Measurements from ENCODE around the gene CFAP46.
"Not testable (repeated sequence)": the region's sequence is repeated elsewhere in the genome, so short reads cannot be mapped to it uniquely, and the experiment has no call there.

The CFAP46 gene

DNA sequence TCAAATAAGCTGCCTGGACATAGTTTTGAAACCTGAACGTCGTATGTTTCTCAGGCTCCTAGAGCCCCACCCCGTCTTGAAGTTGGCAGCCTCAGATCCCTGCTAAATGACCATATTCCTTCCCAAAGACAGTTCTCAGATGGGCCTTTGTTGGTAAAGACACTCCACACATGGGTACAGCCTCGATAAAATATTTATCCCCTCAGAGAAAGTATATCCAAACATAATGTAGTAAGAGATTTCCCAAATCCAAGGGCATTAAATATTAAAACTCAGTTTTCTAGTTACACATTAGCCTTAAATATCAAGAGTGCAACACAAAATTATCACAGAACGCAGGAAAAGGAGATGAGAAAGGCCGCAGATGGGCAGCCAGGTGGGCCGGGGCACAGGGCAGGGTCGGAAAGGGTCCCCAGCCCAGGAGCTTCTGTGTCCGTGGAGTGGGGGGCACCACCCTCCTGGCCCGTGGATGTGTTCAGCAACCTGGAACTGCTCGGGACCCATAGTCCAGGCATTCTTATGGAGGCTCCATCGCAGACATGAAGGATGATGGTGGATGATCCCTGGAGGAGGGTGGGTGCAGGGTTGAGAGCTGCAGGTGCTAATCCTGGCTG is 1.5 kb upstream of the CFAP46 start:
- DNase-seq (ENCODE audit: low read depth): no peak

- no peak for DNase-seq (ENCODE audit: low read depth)
These were observed 854 bp upstream of the CFAP46 start for GRCh38 chr10:132943058-132943790.

DNA sequence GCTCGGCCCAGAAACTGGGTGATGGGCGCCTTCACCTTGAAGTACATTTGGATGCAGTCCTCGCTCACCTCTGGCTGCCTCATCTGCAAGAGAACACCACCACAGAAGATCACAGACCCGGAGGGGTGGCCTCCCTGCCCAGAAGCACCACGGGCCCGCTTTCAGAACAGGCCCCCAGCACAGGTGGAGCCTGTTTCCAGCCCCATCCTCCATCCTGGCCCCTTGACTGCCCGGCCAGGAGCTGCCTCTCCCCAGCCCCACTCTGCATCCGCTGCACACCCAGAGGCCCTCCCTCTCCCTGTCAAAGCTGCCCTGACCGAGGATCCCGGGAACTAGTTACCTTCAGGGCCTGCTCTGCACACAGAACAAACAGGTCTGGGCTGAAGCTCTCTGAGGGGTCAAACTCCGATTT is 724 bp downstream of the CFAP46 start:
- DNase-seq (ENCODE audit: low read depth): no peak

DNA sequence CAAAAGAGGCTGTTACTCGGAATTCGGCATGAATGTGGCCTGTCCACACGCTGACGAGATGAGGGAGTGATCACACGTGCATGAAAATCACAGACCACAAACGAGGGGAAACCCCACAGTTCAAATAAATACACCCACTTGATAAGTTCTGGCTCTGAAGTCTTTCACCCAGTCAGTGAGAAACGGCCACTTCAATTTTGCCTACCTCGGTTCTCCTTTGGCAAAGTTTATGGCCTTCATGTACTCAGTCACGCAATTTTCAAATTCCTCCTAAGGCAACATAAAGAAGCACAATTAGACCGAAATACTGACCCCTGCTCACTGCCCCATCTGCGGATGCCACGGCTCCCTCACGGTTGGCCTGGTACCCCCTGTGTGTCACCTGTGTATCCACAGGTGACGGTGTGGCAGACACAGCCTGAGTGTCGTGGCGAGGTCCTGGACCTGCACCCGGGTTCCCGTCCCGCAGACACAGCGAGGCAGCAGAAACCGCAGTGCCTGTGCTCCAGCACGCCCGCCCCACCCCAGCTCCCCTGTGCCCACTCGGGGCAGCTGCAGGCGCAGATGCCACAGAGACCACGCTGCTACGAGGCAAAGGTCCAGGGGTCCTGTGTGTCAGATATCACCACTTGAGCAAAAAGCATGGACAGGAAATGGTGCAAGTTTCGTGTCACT is 1.4 kb downstream of the CFAP46 start:
- DNase-seq (ENCODE audit: low read depth): no peak

DNA sequence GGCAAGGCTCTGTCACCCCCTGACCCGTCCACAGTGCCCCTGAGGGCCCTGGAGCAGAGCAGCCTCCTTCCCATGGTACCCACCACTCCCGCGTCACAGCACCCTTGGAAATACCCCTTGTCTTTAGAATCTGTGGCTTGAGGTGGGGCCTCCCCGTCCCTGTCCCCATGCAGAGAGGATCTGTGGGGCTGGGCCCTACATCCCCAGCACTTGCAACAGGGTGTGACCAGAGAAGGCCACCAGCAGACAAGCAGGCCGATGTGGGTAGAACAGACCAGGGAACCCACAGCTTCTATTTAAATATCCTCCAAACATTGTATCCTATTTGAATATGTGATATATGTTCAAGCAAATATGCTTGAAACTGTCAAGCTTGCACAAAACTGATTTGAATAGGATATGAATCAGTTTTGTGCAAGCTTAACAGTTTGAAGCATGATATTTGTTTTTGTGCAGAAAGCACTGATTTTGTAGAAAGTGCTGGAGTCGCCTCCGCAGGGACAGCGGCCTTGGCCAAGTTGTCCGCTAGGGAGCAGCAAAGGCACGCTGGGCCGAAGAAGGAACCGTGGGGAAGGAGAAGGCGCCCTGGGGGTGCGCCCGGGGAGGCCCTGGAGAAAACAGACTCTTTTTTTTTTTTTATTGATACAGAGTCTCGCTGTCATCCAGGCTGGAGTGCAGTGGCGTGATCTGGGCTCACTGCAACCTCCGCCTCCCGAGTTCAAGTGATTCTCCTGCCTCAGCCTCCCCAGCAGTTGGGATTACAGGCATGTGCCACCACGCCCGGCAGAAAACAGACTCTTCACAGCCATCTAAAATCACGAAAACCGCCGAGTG is 2.2 kb downstream of the CFAP46 start:
- DNase-seq (ENCODE audit: low read depth): no peak

- no peak for DNase-seq (ENCODE audit: low read depth)
These were observed 2.9 kb downstream of the CFAP46 start for GRCh38 chr10:132939378-132939955.

DNA sequence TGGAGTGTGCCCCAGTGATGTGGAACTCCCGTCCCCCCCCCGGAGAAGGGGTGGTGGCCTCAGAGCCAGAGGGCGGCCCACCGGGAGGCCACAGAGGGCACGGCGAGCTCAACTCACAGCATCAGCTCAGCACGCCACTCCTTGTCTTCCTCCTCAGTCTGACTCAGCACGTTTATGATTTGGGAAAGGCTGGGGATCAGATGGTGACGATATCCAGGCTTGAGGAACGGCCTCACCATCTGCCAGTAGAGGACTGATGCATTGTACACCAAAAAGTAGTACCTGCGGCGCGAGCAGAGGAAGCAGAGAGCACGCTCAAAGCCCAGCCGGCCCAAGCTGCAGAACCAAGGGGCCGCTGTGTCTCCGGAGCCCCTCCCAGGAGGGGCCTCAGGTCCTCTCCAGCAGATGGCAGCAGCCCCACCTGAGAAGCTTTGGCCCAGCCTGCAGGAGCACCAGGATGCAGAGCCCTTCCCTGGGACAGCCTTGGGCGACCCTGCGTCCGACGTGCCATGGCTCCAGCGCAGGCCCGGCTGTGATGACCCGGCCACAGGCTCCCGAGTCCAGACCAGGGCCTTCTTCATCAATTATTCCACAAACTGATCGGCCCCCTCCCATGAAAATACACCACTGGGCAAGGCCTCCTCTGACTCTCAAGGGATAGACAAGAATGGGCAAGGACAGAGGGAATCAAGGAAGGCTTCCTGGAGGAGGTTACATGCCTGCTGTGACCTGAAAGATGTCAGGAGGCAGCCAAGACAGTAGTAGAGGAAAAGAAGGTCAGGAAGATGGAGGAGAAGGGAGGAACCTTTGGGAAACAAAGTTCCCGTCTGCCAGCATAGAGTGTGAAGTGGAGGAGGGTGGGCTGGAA is 3.7 kb downstream of the CFAP46 start:
- no peak for DNase-seq (ENCODE audit: low read depth)

DNA sequence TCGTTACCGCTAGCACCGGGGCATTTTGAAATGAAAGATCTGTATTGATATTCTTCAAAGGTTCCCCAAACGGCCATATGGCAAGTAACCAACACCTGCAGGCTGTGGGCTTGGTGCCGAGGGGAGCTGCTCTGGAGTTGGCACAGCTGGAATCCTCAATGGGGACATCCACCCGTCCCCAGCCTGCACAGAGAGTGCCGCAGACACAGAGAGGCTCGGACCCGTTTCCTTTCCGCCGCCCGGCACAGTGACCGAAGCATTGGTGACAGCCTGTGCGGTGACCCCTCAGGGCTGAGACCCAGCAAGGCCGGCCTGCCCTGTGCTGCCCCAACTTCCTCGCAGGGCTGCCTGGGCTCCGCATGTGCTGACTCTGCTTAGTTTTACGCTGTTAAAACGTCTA is 4.5 kb downstream of the CFAP46 start:
- DNase-seq (ENCODE audit: low read depth): no peak

DNA sequence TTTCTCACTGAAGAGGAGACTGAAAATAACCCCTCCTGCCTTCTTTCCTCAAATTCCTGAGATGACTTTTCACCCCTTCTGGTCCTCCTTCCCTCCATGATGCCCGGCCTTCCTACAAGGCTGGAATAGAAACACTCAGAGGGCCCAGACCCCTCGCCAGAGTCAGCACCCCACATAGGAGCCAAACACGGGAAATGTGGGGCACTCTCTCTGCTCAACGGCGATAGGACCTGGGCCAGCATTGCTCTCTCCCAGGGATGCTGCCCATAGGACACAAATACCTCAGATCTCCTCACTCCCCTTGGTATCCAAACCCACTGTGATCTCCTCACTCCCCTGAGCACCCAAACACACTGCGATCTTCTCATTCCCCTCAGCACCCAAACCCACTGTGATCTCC is 7.4 kb downstream of the CFAP46 start:
- no peak for DNase-seq (ENCODE audit: low read depth)

DNA sequence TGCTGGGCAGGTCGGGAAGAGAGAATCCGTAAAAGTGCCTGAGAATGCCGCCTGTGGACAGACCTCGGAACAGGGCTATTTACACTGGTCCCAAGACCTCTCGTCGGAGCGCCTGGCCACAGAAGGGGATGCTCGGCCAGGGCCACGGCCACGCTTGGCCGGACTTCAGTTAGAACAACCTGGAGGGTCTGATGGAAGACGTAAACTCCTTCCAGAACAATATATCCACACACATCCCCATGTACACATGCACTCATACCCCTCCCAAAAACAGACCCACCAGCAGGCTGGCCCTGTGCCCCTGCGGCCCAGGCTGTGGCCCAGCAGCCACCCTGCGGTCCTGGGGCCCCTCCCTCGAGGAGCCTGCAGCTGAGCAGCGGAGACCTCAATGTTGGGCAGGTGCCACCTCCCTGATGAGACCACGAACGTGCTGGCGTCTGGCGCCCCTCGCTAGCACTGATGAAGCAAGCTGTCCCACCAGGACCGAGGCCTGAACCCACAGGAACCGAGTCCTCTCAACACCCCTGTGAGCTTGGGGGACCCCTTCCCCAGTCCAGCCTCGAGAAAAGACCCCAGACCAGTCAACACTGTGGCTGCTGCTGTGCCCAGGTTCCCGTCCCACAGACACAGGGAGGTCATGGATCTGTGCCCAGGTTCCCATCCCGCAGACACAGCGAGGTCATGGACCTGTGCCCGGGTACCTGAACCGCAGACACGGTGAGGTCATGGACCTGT is 8.9 kb downstream of the CFAP46 start:
- DNase-seq (ENCODE audit: low read depth): no peak

DNA sequence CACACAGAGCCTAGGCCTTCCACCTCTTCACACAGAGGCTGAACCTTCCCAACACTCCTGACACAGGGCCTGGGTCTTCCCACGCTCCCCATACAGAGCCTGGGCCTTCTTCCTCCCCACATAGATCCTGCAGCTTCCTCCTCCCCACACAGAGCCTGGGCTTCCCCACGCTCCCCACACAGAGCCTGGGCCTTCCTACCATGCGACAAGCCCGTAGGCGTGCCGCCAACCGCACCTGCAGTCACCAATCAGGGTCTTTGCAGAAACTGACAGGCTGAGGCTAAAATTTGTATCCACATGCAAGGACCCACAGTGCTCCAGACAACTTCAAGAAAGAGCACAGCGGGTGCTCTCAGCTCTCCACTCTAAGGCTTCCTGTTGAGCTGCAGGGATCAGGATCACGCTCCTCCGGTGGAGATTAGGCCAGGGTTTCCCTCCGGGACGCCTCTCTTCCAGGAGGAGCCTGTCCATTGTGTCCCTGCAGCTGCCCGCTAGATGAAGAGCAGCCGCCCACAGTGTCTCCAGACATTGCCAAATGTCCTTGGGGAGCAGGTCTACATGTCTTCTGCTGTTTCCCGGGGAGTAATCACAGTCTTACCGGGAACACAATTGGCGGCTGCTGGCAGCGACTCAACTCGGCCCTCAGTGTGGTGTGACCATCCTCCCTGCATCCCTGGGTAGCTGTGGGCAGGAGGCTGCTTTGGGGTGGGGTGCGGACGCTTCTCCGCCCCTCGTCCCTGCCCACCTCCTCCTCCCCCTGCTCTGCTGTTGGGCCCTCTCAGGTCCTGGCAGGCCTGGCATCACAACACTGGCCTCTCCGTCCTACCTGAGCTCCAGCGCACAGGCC is 9.7 kb downstream of the CFAP46 start:
- no peak for DNase-seq (ENCODE audit: low read depth)

DNA sequence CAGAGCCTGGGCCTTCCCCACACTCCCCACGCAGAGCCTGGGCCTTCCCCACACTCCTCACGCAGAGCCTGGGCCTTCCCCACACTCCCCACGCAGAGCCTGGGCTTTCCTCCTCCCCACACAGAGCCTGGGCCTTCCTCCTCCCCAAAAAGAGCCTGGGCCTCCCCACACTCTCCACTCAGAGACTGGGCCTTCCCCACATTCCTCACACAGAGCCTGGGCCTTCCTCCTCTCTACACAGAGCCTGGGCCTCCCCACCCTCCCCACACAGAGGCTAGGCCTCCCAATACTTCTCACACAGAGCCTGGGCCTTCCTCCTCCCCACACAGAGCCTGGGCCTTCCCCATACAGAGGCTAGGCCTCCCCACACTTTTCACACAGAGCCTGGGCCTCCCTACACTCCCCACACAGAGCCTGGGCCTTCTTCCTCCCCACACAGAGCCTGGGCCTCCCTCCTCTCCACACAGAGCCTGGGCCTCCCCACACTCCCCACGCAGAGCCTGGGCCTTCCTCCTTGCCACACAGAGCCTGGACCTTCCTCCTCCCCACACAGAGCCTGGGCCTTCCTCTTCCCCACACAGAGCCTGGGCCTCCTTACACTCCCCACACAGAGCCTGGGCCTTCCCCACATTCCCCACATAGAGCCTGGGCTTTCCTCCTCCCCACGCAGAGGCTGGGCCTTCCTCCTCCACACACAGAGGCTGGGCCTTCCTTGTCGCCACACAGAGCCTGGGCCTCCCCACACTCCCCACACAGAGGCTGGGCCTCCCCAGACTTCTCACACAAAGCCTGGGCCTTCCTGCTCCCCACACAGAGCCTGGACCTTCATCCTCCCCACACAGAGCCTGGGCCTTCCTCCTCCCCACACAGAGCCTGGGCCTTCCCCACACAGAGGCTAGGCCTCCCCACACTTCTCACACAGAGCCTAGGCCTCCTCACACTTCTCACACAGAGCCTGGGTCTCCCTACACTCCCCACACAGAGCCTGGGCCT is 10.8 kb downstream of the CFAP46 start:
- not testable (repeated sequence) for DNase-seq (ENCODE audit: low read depth)

GRCh38 chr10:132930701-132931100 is 11.7 kb downstream of the CFAP46 start:
- not testable (repeated sequence) for DNase-seq (ENCODE audit: low read depth)

- no peak for DNase-seq (ENCODE audit: low read depth)
These were observed 12.3 kb downstream of the CFAP46 start for GRCh38 chr10:132929953-132930548.

DNA sequence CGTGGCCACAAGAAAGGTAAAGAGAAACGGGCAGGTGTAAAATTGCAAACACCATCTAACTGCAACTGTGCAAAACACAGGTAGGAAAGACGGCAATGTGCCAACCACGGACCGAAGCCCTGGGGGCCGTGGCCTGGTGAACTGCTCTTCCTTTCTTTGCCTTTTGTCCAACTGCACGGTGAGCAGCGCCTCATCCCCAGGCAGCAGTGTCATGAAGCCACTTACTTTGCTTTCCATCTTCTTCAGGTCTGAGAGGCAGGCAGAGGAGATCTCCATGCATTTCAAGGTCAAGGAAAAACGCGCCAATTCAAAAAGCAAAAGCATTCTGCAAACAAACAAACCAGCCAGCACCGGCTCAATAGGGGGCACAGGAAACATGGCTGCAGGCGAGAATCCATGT is 12.9 kb downstream of the CFAP46 start:
- no peak for DNase-seq (ENCODE audit: low read depth)

- no peak for DNase-seq (ENCODE audit: low read depth)
These were observed 14.1 kb downstream of the CFAP46 start for GRCh38 chr10:132928261-132928660.

DNA sequence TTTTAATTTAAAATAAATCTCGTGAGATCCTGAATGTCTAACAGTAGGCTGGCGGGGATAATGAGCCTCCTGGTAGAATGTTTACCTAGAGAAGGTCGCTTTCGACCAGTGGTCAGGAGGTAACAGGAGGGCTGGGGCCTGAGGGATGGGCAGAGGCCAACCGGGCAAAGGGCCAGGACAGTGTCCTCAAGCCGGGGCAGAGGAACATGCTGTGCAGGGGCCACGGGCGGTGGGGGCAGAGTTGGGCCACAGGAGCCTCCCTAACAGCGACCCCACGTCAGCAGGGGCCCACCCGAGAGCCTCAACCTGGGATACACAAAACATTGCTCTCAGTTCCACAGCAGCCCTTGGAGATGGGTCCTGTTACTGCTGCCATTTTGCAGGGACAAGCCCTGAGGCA is 14.5 kb downstream of the CFAP46 start:
- no peak for DNase-seq (ENCODE audit: low read depth)
